HL-60 (cell line): ENCODE results near the gene ZNF814.
"Not testable (repeated sequence)": the region's sequence is repeated elsewhere in the genome, so short reads cannot be mapped to it uniquely, and the experiment has no call there.

ENCODE experiments used
- DNase-seq, 2 experiments: peaks; one replicate each; pipeline ENCODE4 v3.0.0-alpha.2; 2010 to 2020; ENCODE audit warnings: low read depth in 1 of 2, low spot score in 1 of 2
- H3K27ac ChIP-seq: fragments of 250-450 bp; sonication (Bioruptor Pico); replicated peaks from 2 replicates; pipeline ENCODE4 v1.5.1; 2020; ENCODE audit warnings: mild to moderate bottlenecking, moderate library complexity
- H3K27me3 ChIP-seq: fragments of 250-450 bp; sonication (Bioruptor Pico); 2 replicates; pipeline ENCODE4 v1.5.1; 2021; ENCODE audit warnings: mild to moderate bottlenecking, moderate library complexity; ENCODE audit not compliant: insufficient read depth, poor library complexity, severe bottlenecking
- H3K4me3 ChIP-seq: replicated peaks from 2 replicates; pipeline ENCODE4 v1.5.1; 2011; ENCODE audit warnings: mild to moderate bottlenecking, control low read depth, low read length; ENCODE audit not compliant: insufficient read depth
- GABPA ChIP-seq: IDR thresholded peaks from 2 replicates; pipeline ENCODE4 v1.6.1; 2012; ENCODE audit warnings: low read depth
- POLR2AphosphoS5 ChIP-seq: IDR thresholded peaks from 2 replicates; pipeline ENCODE4 v1.6.1; 2012; ENCODE audit warnings: low read depth
- SPI1 ChIP-seq: IDR thresholded peaks from 2 replicates; pipeline ENCODE4 v1.6.1; 2012; ENCODE audit warnings: low read depth, mild to moderate bottlenecking, borderline replicate concordance
- TF ChIP-seq, protein P1 (sequence below): IDR thresholded peaks from 2 replicates; pipeline ENCODE4 v1.6.1; 2012; ENCODE audit warnings: low read depth; ENCODE audit not compliant: insufficient replicate concordance
- TF ChIP-seq, protein P2 (sequence below): IDR thresholded peaks from one replicate; pipeline ENCODE4 v1.5.1; 2011; ENCODE audit warnings: low read length, control low read depth, inconsistent platforms; ENCODE audit not compliant: insufficient read depth

Gene ZNF814

DNA sequence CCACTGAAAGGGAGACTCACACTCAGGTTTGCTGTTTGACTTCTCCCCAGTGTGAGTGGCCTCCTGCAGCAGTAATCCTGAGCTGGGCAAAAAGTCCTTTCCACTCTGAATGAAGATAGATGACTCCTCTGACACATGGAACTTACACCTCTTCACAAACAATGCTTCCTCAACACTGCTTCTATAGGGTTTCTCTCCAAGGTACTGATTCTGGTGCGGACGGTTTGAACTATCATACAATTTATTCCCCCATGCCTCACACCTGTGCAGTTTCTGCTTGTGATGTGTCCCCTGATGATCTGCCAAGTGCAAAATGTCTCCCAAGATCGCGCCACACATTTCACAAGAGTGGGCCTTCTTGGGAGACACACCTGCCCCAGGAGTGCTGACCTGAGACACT lies 38.8 kb upstream of the ZNF814 start:
- no peak for DNase-seq
- H3K27me3 ChIP-seq: no peaks in the 10 kb centered on the region
- H3K27ac ChIP-seq: no peak overlapping the region
- TF ChIP-seq POLR2AphosphoS5 (no peak), GABPA (no peak), SPI1 (no peak)
- TF ChIP-seq, protein P1, sequence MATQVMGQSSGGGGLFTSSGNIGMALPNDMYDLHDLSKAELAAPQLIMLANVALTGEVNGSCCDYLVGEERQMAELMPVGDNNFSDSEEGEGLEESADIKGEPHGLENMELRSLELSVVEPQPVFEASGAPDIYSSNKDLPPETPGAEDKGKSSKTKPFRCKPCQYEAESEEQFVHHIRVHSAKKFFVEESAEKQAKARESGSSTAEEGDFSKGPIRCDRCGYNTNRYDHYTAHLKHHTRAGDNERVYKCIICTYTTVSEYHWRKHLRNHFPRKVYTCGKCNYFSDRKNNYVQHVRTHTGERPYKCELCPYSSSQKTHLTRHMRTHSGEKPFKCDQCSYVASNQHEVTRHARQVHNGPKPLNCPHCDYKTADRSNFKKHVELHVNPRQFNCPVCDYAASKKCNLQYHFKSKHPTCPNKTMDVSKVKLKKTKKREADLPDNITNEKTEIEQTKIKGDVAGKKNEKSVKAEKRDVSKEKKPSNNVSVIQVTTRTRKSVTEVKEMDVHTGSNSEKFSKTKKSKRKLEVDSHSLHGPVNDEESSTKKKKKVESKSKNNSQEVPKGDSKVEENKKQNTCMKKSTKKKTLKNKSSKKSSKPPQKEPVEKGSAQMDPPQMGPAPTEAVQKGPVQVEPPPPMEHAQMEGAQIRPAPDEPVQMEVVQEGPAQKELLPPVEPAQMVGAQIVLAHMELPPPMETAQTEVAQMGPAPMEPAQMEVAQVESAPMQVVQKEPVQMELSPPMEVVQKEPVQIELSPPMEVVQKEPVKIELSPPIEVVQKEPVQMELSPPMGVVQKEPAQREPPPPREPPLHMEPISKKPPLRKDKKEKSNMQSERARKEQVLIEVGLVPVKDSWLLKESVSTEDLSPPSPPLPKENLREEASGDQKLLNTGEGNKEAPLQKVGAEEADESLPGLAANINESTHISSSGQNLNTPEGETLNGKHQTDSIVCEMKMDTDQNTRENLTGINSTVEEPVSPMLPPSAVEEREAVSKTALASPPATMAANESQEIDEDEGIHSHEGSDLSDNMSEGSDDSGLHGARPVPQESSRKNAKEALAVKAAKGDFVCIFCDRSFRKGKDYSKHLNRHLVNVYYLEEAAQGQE: peak; percentile 78
- TF ChIP-seq, protein P2, sequence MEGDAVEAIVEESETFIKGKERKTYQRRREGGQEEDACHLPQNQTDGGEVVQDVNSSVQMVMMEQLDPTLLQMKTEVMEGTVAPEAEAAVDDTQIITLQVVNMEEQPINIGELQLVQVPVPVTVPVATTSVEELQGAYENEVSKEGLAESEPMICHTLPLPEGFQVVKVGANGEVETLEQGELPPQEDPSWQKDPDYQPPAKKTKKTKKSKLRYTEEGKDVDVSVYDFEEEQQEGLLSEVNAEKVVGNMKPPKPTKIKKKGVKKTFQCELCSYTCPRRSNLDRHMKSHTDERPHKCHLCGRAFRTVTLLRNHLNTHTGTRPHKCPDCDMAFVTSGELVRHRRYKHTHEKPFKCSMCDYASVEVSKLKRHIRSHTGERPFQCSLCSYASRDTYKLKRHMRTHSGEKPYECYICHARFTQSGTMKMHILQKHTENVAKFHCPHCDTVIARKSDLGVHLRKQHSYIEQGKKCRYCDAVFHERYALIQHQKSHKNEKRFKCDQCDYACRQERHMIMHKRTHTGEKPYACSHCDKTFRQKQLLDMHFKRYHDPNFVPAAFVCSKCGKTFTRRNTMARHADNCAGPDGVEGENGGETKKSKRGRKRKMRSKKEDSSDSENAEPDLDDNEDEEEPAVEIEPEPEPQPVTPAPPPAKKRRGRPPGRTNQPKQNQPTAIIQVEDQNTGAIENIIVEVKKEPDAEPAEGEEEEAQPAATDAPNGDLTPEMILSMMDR: no peak
- H3K4me3 ChIP-seq: no peak overlapping the region

DNA sequence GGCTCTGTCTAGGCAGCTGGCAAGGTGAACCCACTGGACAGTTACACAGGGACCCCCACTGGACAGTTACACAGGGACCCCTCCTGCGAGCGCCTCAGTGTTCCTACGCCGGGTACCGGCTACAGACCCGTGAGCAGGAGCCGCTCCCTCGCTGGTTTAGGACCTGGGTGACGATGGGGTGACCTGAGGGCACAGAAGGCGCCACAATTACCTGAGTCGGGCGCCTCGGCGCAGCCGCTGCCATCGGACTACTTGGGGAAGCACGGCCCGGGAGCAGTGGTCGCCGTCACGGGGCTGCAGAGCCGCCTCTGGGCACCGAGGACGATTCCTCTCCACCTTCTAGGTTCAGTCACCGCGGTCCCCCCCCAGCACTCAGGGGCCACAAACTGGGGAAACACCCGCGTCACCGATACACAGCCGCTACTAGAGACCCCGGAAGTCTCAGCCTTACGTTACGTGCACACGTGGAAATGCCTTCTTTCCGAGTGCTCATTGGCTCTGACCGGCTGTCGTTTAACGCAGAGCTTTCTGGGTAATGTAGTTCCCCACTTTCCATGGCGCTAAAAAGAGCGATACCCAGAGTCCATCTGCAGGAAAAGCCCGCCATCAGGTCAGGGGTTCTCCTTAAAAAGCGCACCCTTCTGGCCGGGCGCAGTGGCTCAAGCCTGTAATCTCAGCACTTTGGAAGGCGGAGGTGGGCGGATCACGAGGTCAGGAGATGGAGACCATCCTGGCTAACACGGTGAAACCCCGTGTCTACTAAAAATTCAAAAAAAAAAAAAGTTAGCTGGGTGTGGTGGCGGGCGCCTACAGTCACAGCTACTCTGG lies 27.5 kb upstream of the ZNF814 start, which contains the start of gene ZNF417:
Gene ZNF417, minus strand, starts transcription at position 425 of the 828 bp plus-strand sequence. Its CDS starts 181 bp downstream, at position 244.
- Histone ChIP-seq H3K4me3 (peak within 1 kb of the TSS; percentile 89), H3K27ac (peak within 1 kb of the TSS; percentile 88)
- not testable (repeated sequence) for H3K27me3 ChIP-seq
- peak; percentile 85 for TF ChIP-seq POLR2AphosphoS5
- TF ChIP-seq GABPA: peak; percentile 77
- peak; percentile 96 for DNase-seq

DNA sequence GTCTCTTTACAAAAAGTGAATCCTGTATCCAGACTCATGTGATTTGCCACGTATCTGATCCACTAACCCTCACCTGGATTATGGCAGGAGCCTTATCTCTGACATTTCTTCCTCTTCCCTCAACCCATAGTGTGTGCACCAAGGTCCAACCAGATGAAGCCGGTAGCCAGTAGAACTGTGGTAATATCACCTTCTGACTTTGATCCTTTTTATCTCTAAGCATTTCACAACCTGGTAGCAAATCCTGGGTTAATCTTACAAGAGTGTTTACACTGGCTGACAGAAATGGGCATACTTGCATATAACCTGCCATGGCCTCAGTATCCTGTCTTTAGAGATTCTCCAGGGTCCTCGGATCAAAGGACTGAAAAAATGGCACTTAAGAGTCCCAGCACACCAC lies 25.7 kb upstream of the ZNF814 start:
- H3K27me3 ChIP-seq: no peaks in the 10 kb centered on the region
- no peak overlapping the region for H3K27ac ChIP-seq
- H3K4me3 ChIP-seq: no peak overlapping the region
- no peak for DNase-seq
- TF ChIP-seq, protein P1: no peak
- no peak for TF ChIP-seq SPI1
- TF ChIP-seq POLR2AphosphoS5: no peak
- TF ChIP-seq, protein P2: no peak
- no peak for TF ChIP-seq GABPA

DNA sequence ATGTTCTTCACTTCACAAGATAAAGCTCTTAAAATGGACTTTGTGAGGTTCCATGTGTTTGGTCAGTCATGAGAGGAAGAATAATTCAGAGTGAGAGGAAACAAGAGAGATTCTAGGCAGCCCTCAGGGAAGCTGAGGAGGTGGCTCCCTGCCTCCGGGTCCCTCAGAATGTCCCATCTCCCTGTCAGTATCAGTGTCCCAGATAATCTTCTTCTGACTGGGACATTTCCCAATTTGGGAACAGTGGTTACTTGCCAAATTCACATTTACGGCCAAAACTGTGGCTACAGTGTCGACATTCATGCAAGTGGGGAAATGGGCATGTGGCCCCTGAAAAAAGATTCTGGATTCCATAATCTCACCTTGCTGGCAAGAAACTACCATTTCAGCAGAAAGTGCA lies 18.6 kb upstream of the ZNF814 start:
- no peak for TF ChIP-seq POLR2AphosphoS5
- no peak for DNase-seq
- H3K27me3 ChIP-seq: no peaks in the 10 kb centered on the region
- H3K27ac ChIP-seq: no peak overlapping the region
- H3K4me3 ChIP-seq: no peak overlapping the region

DNA sequence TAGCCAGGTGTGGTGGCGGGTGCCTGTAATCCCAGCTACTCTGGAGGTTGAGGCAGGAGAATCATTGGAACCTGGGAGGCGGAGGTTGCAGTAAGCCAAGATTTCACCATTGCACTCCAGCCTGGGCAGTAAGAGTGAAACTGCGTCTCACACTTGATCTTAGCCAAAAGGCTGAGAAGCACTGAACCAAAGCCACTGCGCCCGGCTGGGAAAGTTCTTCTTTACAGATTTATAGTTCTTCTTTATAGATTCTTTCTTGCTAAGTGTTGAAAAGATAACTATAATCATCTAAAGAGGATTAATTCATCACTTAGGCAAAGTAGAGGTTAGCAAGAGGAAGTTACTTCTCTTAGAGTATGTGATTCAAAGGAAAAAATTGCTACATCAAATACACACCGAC lies 16.4 kb upstream of the ZNF814 start:
- DNase-seq: no peak
- Histone ChIP-seq H3K4me3 (no peak overlapping the region), H3K27me3 (no peaks in the 10 kb centered on the region), H3K27ac (no peak overlapping the region)
- no peak for TF ChIP-seq SPI1
- TF ChIP-seq, protein P2: no peak
- TF ChIP-seq, protein P1: no peak
- no peak for TF ChIP-seq GABPA
- no peak for TF ChIP-seq POLR2AphosphoS5
